AG09309 (cell line): ENCODE data around the gene PRCD.

Source experiments
- DNase-seq: peaks from one replicate; pipeline ENCODE4 v3.0.0-alpha.2; 2010; ENCODE audit warnings: low read depth
- H3K4me3 ChIP-seq: 2 replicates; pipeline ENCODE4 v1.5.1; 2011; ENCODE audit warnings: mild to moderate bottlenecking, low read depth, low read length, moderate library complexity; ENCODE audit not compliant: control insufficient read depth
- TF ChIP-seq, protein P1 (sequence below): IDR thresholded peaks from 2 replicates; pipeline ENCODE4 v1.5.1; 2011; ENCODE audit warnings: mild to moderate bottlenecking, low read depth, low read length, inconsistent platforms; ENCODE audit not compliant: insufficient read depth, control insufficient read depth; ENCODE audit errors: missing control alignments

PRCD gene

DNA sequence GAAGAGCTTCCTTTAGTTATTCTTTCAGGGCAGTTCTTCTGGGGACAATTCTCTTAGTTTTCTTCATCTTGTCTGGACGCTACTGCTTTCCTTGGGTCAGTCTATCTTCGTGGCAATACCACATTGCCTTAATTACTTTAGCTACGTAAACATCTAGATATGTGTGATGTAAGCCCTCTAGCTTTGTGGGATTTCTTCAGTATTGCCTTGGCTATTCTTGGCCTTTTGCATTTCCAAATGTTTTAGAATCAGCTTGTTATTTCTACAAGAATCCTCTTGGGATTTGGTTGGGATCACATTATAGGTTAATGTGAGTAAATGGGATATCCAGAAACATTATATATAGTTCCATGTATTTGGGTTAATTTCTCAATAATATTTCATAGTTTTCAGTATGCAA, 54.8 kb downstream of the PRCD start:
- no peak for DNase-seq
- TF ChIP-seq, protein P1, sequence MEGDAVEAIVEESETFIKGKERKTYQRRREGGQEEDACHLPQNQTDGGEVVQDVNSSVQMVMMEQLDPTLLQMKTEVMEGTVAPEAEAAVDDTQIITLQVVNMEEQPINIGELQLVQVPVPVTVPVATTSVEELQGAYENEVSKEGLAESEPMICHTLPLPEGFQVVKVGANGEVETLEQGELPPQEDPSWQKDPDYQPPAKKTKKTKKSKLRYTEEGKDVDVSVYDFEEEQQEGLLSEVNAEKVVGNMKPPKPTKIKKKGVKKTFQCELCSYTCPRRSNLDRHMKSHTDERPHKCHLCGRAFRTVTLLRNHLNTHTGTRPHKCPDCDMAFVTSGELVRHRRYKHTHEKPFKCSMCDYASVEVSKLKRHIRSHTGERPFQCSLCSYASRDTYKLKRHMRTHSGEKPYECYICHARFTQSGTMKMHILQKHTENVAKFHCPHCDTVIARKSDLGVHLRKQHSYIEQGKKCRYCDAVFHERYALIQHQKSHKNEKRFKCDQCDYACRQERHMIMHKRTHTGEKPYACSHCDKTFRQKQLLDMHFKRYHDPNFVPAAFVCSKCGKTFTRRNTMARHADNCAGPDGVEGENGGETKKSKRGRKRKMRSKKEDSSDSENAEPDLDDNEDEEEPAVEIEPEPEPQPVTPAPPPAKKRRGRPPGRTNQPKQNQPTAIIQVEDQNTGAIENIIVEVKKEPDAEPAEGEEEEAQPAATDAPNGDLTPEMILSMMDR: no peak
- no peak overlapping the region for H3K4me3 ChIP-seq
